BJ (cell line): ENCODE results near the gene CEP41. TPM values are rescaled to one million over a fixed set of nuclear protein-coding genes. Genes with fewer than 3 reads are reported as not detected.

Experiments
- CTCF ChIA-PET: fragments of 350-600 bp; formaldehyde crosslinking; extraction: SDS; loops from one replicate; lab custom pipeline; 2021; ENCODE audit warnings: antibody characterized with exemption, inconsistent platforms; lab: Yijun Ruan, JAX
- POLR2A ChIA-PET: fragments of 300-600 bp; sonication (Branson Sonifier 250); formaldehyde crosslinking; extraction: SDS; loops from one replicate; lab custom pipeline; 2021; ENCODE audit warnings: antibody characterized with exemption; lab: Charles Lee
- DNase-seq: peaks from one replicate; pipeline ENCODE4 v3.0.0-alpha.2; 2011; ENCODE audit warnings: low read depth
- H3K27me3 ChIP-seq: 2 replicates; pipeline ENCODE4 v1.6.0; 2011; ENCODE audit warnings: low read length; ENCODE audit not compliant: control insufficient read depth, insufficient read depth
- H3K36me3 ChIP-seq: 2 replicates; pipeline ENCODE4 v1.5.1; 2011; ENCODE audit warnings: low read length; ENCODE audit not compliant: control insufficient read depth, insufficient read depth
- H3K4me3 ChIP-seq: 2 replicates; pipeline ENCODE4 v1.5.1; 2011; ENCODE audit warnings: low read depth, mild to moderate bottlenecking, control low read depth, low read length
- polyA plus RNA-seq: library from polyadenylated mRNA; depleted of rRNA; stranded (reverse); fragments of >200 nt; gene quantifications from 2 replicates; pipeline ENCODE4 v1.2.3, GENCODE V29; 2011
- TF ChIP-seq, protein P1 (sequence below): IDR thresholded peaks from 2 replicates; pipeline ENCODE4 v1.5.1; 2011; ENCODE audit warnings: low read depth, mild to moderate bottlenecking, control low read depth, inconsistent platforms, low read length, moderate library complexity; ENCODE audit not compliant: insufficient read depth

Gene CEP41
- polyA plus RNA-seq, 1 experiment = 24.5 TPM

DNA sequence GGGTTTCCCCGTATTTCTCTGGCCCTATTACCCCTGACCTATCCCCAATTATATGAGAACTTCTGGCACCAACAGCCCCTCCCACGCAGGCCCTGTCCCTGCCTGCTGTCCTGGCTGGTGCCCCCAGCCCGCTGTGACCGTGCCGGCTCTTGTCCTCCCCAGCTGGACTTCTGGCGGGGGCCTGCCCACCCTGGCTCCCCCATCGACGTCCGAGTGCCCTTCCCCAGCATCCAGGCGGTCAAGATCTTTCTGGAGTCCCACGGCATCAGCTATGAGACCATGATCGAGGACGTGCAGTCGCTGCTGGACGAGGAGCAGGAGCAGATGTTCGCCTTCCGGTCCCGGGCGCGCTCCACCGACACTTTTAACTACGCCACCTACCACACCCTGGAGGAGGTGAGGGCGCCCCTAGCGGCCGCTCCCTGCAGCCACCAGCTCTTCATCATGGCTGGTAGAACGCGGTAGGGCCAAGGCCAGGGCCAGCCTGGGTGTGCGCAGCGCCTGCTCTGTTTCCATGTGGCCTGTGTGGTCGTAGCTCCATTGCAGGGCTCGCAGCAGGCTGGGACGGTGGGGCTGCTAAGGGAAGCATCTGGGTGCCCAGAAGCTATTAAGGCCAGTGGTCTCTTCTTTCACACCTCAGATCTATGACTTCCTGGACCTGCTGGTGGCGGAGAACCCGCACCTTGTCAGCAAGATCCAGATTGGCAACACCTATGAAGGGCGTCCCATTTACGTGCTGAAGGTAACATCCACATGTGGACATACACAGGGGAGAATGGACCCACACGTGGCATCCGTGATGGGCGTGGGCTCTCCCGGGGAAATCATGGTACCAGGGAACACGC is 59.1 kb downstream of the CEP41 start:
- ChIA-PET POLR2A (no interaction called here), CTCF (interaction anchor here (0.6 to 2.1 kb wide), 3 partner anchors 10 to 206 kb away, joined by 3 to 8 read pairs (median 3); no protein-coding TSS in a partner anchor)
- TF ChIP-seq, protein P1, sequence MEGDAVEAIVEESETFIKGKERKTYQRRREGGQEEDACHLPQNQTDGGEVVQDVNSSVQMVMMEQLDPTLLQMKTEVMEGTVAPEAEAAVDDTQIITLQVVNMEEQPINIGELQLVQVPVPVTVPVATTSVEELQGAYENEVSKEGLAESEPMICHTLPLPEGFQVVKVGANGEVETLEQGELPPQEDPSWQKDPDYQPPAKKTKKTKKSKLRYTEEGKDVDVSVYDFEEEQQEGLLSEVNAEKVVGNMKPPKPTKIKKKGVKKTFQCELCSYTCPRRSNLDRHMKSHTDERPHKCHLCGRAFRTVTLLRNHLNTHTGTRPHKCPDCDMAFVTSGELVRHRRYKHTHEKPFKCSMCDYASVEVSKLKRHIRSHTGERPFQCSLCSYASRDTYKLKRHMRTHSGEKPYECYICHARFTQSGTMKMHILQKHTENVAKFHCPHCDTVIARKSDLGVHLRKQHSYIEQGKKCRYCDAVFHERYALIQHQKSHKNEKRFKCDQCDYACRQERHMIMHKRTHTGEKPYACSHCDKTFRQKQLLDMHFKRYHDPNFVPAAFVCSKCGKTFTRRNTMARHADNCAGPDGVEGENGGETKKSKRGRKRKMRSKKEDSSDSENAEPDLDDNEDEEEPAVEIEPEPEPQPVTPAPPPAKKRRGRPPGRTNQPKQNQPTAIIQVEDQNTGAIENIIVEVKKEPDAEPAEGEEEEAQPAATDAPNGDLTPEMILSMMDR = 0 out of 2 replicates have a peak, but pooled peaks have one; percentile 6
- H3K36me3 ChIP-seq = no peaks in the 10 kb centered on the region
- DNase-seq = no peak
- H3K4me3 ChIP-seq = no peak overlapping the region
- H3K27me3 ChIP-seq = no peaks in the 10 kb centered on the region

- POLR2A ChIA-PET = no interaction called here
- H3K4me3 ChIP-seq = no peak overlapping the region
- H3K36me3 ChIP-seq = no peaks in the 10 kb centered on the region
- no peak for DNase-seq
- no peaks in the 10 kb centered on the region for H3K27me3 ChIP-seq
- CTCF ChIA-PET = interaction anchor here (0.9 to 2.1 kb wide), 2 partner anchors 9 to 11 kb away, joined by 3 to 8 read pairs; no protein-coding TSS in a partner anchor
- TF ChIP-seq, protein P1 = no peak
These were observed 59.9 kb downstream of the CEP41 start for GRCh38 chr7:130380861-130381455.

GRCh38 chr7:130379921-130380860 is 60.6 kb downstream of the CEP41 start, which contains the start of gene CPA1:
Gene CPA1 (plus strand): TSS chr7:130380494. CDS start chr7:130380521, 27 bp downstream.
- DNase-seq = no peak

GRCh38 chr7:130379532-130379920 is 61.3 kb downstream of the CEP41 start:
- CTCF ChIA-PET = interaction anchor here (1.0 kb wide), 1 partner anchor 11 kb away, joined by 3 read pairs; no protein-coding TSS in a partner anchor
- POLR2A ChIA-PET = no interaction called here

More at GRCh38 chr7:130379921-130380860, 60.6 kb downstream of the CEP41 start, which contains the start of gene CPA1:
- no peak within 1 kb of the TSS for H3K4me3 ChIP-seq
- no peaks in the 10 kb centered on the region for H3K36me3 ChIP-seq
- H3K27me3 ChIP-seq = no peaks in the 10 kb centered on the region
- POLR2A ChIA-PET = no interaction called here
- CTCF ChIA-PET = interaction anchor here (1.0 to 2.1 kb wide), 2 partner anchors 10 to 12 kb away, joined by 3 to 8 read pairs; no protein-coding TSS in a partner anchor
- TF ChIP-seq, protein P1 = no peak

More at GRCh38 chr7:130379532-130379920, 61.3 kb downstream of the CEP41 start:
- H3K36me3 ChIP-seq = no peaks in the 10 kb centered on the region
- no peaks in the 10 kb centered on the region for H3K27me3 ChIP-seq
- no peak for DNase-seq
- no peak overlapping the region for H3K4me3 ChIP-seq
- TF ChIP-seq, protein P1 = no peak
